ENCODE results near the gene SYS1.

GRCh38 chr20:45366192-45366591 lies 3.2 kb downstream of the SYS1 start:
- TF ChIP-seq POLR2A (IDR thresholded peaks at IDR 0.05), result no peak
- no peak for TF ChIP-seq CTCF (IDR thresholded peaks at IDR 0.05)
- TF ChIP-seq POLR2AphosphoS5 (IDR thresholded peaks at IDR 0.05), result no peak

Measured in breast epithelium (tissue), 3 donors.